GM18526 (cell line): ENCODE measurements around the gene PLEK2.

Experiments used
- POLR2A ChIP-seq: IDR thresholded peaks from 3 replicates; pipeline ENCODE4 v1.6.1; 2011; ENCODE audit not compliant: insufficient read length; ENCODE audit errors: extremely low read depth

PLEK2 gene

GRCh38 chr14:67357969-67358354 lies 54.0 kb downstream of the PLEK2 start:
- no peak for TF ChIP-seq POLR2A

- no peak for TF ChIP-seq POLR2A
Observed at GRCh38 chr14:67357186-67357968, 54.6 kb downstream of the PLEK2 start.

- no peak for TF ChIP-seq POLR2A
Observed at GRCh38 chr14:67352055-67352454, 59.9 kb downstream of the PLEK2 start.

GRCh38 chr14:67345583-67345982 lies 66.4 kb downstream of the PLEK2 start:
- no peak for TF ChIP-seq POLR2A

- TF ChIP-seq POLR2A: no peak
Observed at GRCh38 chr14:67343601-67344230, 68.2 kb downstream of the PLEK2 start.
